SK-N-SH treated with all-trans-retinoic acid at 6 μM for 48 hours (cell line): ENCODE results near the gene NME5.

Source experiments
- ARNTL ChIP-seq: fragments of 450-650 bp; formaldehyde crosslinking; IDR thresholded peaks from 2 replicates; pipeline ENCODE4 v1.5.0; 2020; ENCODE audit warnings: low read depth, mild to moderate bottlenecking, moderate library complexity, borderline replicate concordance
- CSDC2 ChIP-seq: fragments of 250-450 bp; sonication (Bioruptor Pico); IDR thresholded peaks from 2 replicates; pipeline ENCODE4 v1.5.0; 2020; ENCODE audit warnings: mild to moderate bottlenecking, moderate library complexity
- PPARA ChIP-seq: fragments of 250-450 bp; sonication (Bioruptor Pico); IDR thresholded peaks from 2 replicates; pipeline ENCODE4 v1.5.0; 2020; ENCODE audit warnings: mild to moderate bottlenecking, borderline replicate concordance
- RARB ChIP-seq: fragments of 250-450 bp; sonication (Bioruptor Pico); IDR thresholded peaks from 2 replicates; pipeline ENCODE4 v1.8.0; 2021; ENCODE audit warnings: mild to moderate bottlenecking, moderate library complexity
- SNAI2 ChIP-seq: fragments of 250-450 bp; sonication (Bioruptor Pico); IDR thresholded peaks from 2 replicates; pipeline ENCODE4 v1.5.0; 2020; ENCODE audit warnings: mild to moderate bottlenecking, moderate library complexity
- ZC3H10 ChIP-seq: fragments of 250-450 bp; sonication (Bioruptor Pico); IDR thresholded peaks from 2 replicates; pipeline ENCODE4 v1.5.1; 2021; ENCODE audit warnings: mild to moderate bottlenecking, moderate library complexity
- ZNF565 ChIP-seq: fragments of 450-650 bp; formaldehyde crosslinking; conservative IDR thresholded peaks from 2 replicates; pipeline ENCODE4 v1.5.0; 2020; ENCODE audit warnings: low read depth, mild to moderate bottlenecking, moderate library complexity
- ZNF70 ChIP-seq: fragments of 450-650 bp; formaldehyde crosslinking; IDR thresholded peaks from 2 replicates; pipeline ENCODE4 v1.5.0; 2020; ENCODE audit warnings: mild to moderate bottlenecking, moderate library complexity
- TF ChIP-seq, protein P1 (sequence below): fragments of 250-450 bp; sonication (Bioruptor Pico); IDR thresholded peaks from 2 replicates; pipeline ENCODE4 v1.5.0; 2020; ENCODE audit warnings: mild to moderate bottlenecking, moderate library complexity
- TF ChIP-seq, protein P2 (sequence below): fragments of 250-450 bp; sonication (Bioruptor Pico); IDR thresholded peaks from 2 replicates; pipeline ENCODE4 v1.8.0; 2020; ENCODE audit warnings: mild to moderate bottlenecking, moderate library complexity, borderline replicate concordance

DNA sequence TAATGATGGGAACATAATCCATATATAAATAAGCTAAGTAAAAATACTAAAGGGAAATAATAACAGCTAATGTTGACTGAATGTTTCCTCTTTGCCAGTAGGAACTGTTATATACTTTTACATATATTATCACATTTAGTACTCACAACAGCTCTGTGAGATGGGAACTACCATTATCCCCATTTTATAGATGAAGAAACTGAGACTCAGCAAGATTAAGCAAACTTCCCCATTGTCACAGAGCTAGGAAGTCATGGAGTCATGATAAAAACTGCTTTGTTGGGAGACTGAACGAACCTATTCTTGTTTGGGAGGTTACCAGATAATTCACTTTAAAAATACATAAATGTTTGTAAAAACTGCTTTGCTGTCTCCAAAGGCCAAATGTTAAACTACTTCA, 32.0 kb downstream of the NME5 start:
- no peak for TF ChIP-seq SNAI2 (CRISPR knock-in tag)
- no peak for TF ChIP-seq ZC3H10 (CRISPR knock-in tag)
- no peak for TF ChIP-seq RARB
- TF ChIP-seq PPARA (CRISPR knock-in tag) = no peak
- no peak for TF ChIP-seq ARNTL (CRISPR knock-in tag)
- TF ChIP-seq ZNF565 = no peak
- TF ChIP-seq, protein P1, sequence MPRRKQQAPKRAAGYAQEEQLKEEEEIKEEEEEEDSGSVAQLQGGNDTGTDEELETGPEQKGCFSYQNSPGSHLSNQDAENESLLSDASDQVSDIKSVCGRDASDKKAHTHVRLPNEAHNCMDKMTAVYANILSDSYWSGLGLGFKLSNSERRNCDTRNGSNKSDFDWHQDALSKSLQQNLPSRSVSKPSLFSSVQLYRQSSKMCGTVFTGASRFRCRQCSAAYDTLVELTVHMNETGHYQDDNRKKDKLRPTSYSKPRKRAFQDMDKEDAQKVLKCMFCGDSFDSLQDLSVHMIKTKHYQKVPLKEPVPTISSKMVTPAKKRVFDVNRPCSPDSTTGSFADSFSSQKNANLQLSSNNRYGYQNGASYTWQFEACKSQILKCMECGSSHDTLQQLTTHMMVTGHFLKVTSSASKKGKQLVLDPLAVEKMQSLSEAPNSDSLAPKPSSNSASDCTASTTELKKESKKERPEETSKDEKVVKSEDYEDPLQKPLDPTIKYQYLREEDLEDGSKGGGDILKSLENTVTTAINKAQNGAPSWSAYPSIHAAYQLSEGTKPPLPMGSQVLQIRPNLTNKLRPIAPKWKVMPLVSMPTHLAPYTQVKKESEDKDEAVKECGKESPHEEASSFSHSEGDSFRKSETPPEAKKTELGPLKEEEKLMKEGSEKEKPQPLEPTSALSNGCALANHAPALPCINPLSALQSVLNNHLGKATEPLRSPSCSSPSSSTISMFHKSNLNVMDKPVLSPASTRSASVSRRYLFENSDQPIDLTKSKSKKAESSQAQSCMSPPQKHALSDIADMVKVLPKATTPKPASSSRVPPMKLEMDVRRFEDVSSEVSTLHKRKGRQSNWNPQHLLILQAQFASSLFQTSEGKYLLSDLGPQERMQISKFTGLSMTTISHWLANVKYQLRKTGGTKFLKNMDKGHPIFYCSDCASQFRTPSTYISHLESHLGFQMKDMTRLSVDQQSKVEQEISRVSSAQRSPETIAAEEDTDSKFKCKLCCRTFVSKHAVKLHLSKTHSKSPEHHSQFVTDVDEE (CRISPR knock-in tag) = no peak
- no peak for TF ChIP-seq ZNF70 (CRISPR knock-in tag)
- TF ChIP-seq, protein P2, sequence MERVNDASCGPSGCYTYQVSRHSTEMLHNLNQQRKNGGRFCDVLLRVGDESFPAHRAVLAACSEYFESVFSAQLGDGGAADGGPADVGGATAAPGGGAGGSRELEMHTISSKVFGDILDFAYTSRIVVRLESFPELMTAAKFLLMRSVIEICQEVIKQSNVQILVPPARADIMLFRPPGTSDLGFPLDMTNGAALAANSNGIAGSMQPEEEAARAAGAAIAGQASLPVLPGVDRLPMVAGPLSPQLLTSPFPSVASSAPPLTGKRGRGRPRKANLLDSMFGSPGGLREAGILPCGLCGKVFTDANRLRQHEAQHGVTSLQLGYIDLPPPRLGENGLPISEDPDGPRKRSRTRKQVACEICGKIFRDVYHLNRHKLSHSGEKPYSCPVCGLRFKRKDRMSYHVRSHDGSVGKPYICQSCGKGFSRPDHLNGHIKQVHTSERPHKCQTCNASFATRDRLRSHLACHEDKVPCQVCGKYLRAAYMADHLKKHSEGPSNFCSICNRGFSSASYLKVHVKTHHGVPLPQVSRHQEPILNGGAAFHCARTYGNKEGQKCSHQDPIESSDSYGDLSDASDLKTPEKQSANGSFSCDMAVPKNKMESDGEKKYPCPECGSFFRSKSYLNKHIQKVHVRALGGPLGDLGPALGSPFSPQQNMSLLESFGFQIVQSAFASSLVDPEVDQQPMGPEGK (CRISPR knock-in tag) = no peak
- TF ChIP-seq CSDC2 (CRISPR knock-in tag) = no peak
